SU-DHL-6 (cell line): ENCODE results near the gene MEF2A.

Experiments
- H2AFZ ChIP-seq: fragments of 200-600 bp; sonication (generic); 2 replicates; pipeline ENCODE4 v1.6.1; 2014; ENCODE audit warnings: low read depth, mild to moderate bottlenecking, moderate library complexity, mixed read lengths, antibody characterized with exemption, low read length; ENCODE audit not compliant: severe bottlenecking
- H3F3A ChIP-seq: fragments of 200-600 bp; shearing (Covaris generic); 2 replicates; pipeline ENCODE4 v1.6.0; 2016; ENCODE audit warnings: antibody characterized with exemption, mild to moderate bottlenecking; ENCODE audit not compliant: insufficient read depth
- H3K27ac ChIP-seq: fragments of 200-600 bp; sonication (generic); 2 replicates; pipeline ENCODE4 v1.5.1; 2016; ENCODE audit warnings: low read depth, mild to moderate bottlenecking, low read length, moderate library complexity, mixed read lengths
- H3K27me3 ChIP-seq: fragments of 200-600 bp; sonication (generic), shearing (Covaris generic); 2 replicates; pipeline ENCODE4 v1.6.0; 2014; ENCODE audit warnings: mild to moderate bottlenecking, low read length
- H3K36me3 ChIP-seq: fragments of 200-600 bp; sonication (generic); 2 replicates; pipeline ENCODE4 v1.6.1; 2014; ENCODE audit warnings: mild to moderate bottlenecking, low read length, mixed read lengths
- H3K4me2 ChIP-seq: fragments of 300-600, 200-600 bp; shearing (Covaris generic), sonication (generic); 2 replicates; pipeline ENCODE4 v1.6.0; 2014; ENCODE audit warnings: low read length, low read depth, mild to moderate bottlenecking; ENCODE audit not compliant: poor library complexity, severe bottlenecking
- H3K4me3 ChIP-seq: fragments of 200-600 bp; sonication (generic); 2 replicates; pipeline ENCODE4 v1.5.1; 2014; ENCODE audit warnings: antibody characterized with exemption, low read length, mild to moderate bottlenecking, mixed read lengths; ENCODE audit not compliant: insufficient read depth, poor library complexity, severe bottlenecking
- H3K79me2 ChIP-seq: fragments of 200-600 bp; sonication (generic); 2 replicates; pipeline ENCODE4 v1.6.1; 2014; ENCODE audit warnings: mild to moderate bottlenecking, low read length, moderate library complexity; ENCODE audit not compliant: insufficient read depth
- H3K9ac ChIP-seq: fragments of 200-600 bp; sonication (generic); 2 replicates; pipeline ENCODE4 v1.7.0; 2014; ENCODE audit warnings: mild to moderate bottlenecking, low read length
- H3K9me2 ChIP-seq: fragments of 200-600 bp; sonication (generic); replicated peaks from 2 replicates; pipeline ENCODE4 v1.6.1; 2014; ENCODE audit warnings: low read length; ENCODE audit not compliant: insufficient read depth
- H3K9me3 ChIP-seq: fragments of 200-600 bp; sonication (generic); 2 replicates; pipeline ENCODE4 v1.6.1; 2014; ENCODE audit warnings: low read length, mixed read lengths; ENCODE audit not compliant: insufficient read depth
- H4K20me1 ChIP-seq: fragments of 200-600 bp; sonication (generic); 2 replicates; pipeline ENCODE4 v1.6.1; 2014; ENCODE audit warnings: low read depth, mild to moderate bottlenecking, antibody characterized with exemption, low read length, moderate library complexity, mixed read lengths
- CTCF ChIP-seq: fragments of 200-600 bp; sonication (generic); IDR thresholded peaks from one replicate; pipeline ENCODE4 v1.5.1; 2017; ENCODE audit warnings: antibody characterized with exemption, mild to moderate bottlenecking, low read length, moderate library complexity; ENCODE audit not compliant: insufficient read depth, poor library complexity, severe bottlenecking
- EZH2phosphoT487 ChIP-seq: fragments of 200-600 bp; sonication (generic), shearing (Covaris generic); conservative IDR thresholded peaks from 2 replicates; pipeline ENCODE4 v1.6.1; 2018; ENCODE audit warnings: mild to moderate bottlenecking, antibody characterized with exemption, low read length, moderate library complexity, mixed read lengths

The MEF2A gene

GRCh38 chr15:99651023-99651807 lies 85.4 kb downstream of the MEF2A start:
- Histone ChIP-seq H3F3A (no peaks in the 10 kb centered on the region), H3K9ac (no peak overlapping the region), H3K9me2 (no peaks in the 10 kb centered on the region), H3K4me2 (no peak overlapping the region), H3K9me3 (peaks cover 4% of the 10 kb centered on the region), H3K27me3 (no peaks in the 10 kb centered on the region), H3K4me3 (no peak overlapping the region), H3K36me3 (peaks cover 6% of the 10 kb centered on the region), H3K79me2 (no peaks in the 10 kb centered on the region), H2AFZ (no peak overlapping the region), H4K20me1 (no peaks in the 10 kb centered on the region), H3K27ac (no peak overlapping the region)
- TF ChIP-seq EZH2phosphoT487 (no peak), CTCF (no peak)

- H3K9ac ChIP-seq = no peak overlapping the region
- peaks cover 6% of the 10 kb centered on the region; the same call in 1 of the 2 replicates for H3K36me3 ChIP-seq
- no peak overlapping the region for H2AFZ ChIP-seq
- no peak overlapping the region for H3K4me2 ChIP-seq
- H3K4me3 ChIP-seq = no peak overlapping the region
- H3F3A ChIP-seq = no peaks in the 10 kb centered on the region
- TF ChIP-seq EZH2phosphoT487 (no peak), CTCF (no peak)
- no peaks in the 10 kb centered on the region for H3K27me3 ChIP-seq
- no peak overlapping the region for H3K27ac ChIP-seq
- H4K20me1 ChIP-seq = no peaks in the 10 kb centered on the region
- H3K9me2 ChIP-seq = no peaks in the 10 kb centered on the region
- H3K79me2 ChIP-seq = no peaks in the 10 kb centered on the region
- H3K9me3 ChIP-seq = no peaks in the 10 kb centered on the region
These were observed 90.4 kb downstream of the MEF2A start for GRCh38 chr15:99656205-99656604.

- no peaks in the 10 kb centered on the region for H3K27me3 ChIP-seq
- H4K20me1 ChIP-seq = no peaks in the 10 kb centered on the region
- no peak overlapping the region for H3K9ac ChIP-seq
- no peaks in the 10 kb centered on the region for H3K9me3 ChIP-seq
- TF ChIP-seq EZH2phosphoT487 (no peak), CTCF (no peak)
- H2AFZ ChIP-seq = no peak overlapping the region
- no peaks in the 10 kb centered on the region for H3K9me2 ChIP-seq
- H3K4me2 ChIP-seq = no peak overlapping the region
- no peak overlapping the region for H3K27ac ChIP-seq
- peaks cover 6% of the 10 kb centered on the region; the same call in 1 of the 2 replicates for H3K36me3 ChIP-seq
- no peaks in the 10 kb centered on the region for H3K79me2 ChIP-seq
- no peaks in the 10 kb centered on the region for H3F3A ChIP-seq
- H3K4me3 ChIP-seq = no peak overlapping the region
These were observed 92.2 kb downstream of the MEF2A start for GRCh38 chr15:99657996-99658395.
